Transverse colon (tissue), 4 donors: ENCODE measurements around the gene FUOM.

ENCODE experiments used
- CTCF ChIP-seq, 5 experiments: fragments of 200-600 bp in 3 of 5; fragments of 450-650 bp in 2 of 5; sonication (generic) in 3 of 5; IDR thresholded peaks; 1 replicate in 2 of 5; 2 replicates in 3 of 5; pipeline ENCODE4 v1.5.1; 2016 to 2017; ENCODE audit warnings: antibody characterized with exemption in 5 of 5, inconsistent platforms in 3 of 5, mild to moderate bottlenecking in 2 of 5, moderate library complexity in 1 of 5
- POLR2A ChIP-seq: fragments of 450-650 bp; IDR thresholded peaks from one replicate; pipeline ENCODE4 v1.6.1; 2016; ENCODE audit warnings: antibody characterized with exemption, mild to moderate bottlenecking, moderate library complexity
- POLR2AphosphoS5 ChIP-seq, 3 donors: sonication (generic); formaldehyde crosslinking; IDR thresholded peaks; one replicate each; pipeline ENCODE4 v1.6.1; 2016; ENCODE audit warnings: antibody characterized with exemption in 3 of 3

GRCh38 chr10:133388236-133388972 lies 30.6 kb upstream of the FUOM start:
- TF ChIP-seq POLR2AphosphoS5 (IDR thresholded peaks at IDR 0.05) (no peak), POLR2A (no peak), CTCF (IDR thresholded peaks at IDR 0.05) (no peak)
